ENCODE measurements around the gene ADCK2. TPM values are rescaled to one million over a fixed set of nuclear protein-coding genes. Genes with fewer than 3 reads are reported as not detected.
"Not testable (repeated sequence)": the region's sequence is repeated elsewhere in the genome, so short reads cannot be mapped to it uniquely, and the experiment has no call there.

The ADCK2 gene, protein sequence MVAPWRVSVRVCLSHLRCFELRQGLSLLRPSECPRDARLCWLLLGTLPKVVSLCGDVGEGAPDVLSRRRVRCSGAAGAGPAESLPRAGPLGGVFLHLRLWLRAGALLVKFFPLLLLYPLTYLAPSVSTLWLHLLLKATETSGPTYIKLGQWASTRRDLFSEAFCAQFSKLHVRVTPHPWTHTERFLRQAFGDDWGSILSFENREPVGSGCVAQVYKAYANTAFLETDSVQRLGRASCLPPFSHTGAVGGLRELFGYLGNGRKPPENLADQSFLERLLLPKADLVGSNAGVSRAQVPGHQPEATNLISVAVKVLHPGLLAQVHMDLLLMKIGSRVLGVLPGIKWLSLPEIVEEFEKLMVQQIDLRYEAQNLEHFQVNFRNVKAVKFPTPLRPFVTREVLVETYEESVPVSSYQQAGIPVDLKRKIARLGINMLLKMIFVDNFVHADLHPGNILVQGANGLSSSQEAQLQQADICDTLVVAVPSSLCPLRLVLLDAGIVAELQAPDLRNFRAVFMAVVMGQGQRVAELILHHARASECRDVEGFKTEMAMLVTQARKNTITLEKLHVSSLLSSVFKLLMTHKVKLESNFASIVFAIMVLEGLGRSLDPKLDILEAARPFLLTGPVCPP
- total RNA-seq (2014; rRNA removed; shearing (Covaris generic)): 14.2 and 22.0 TPM in 2 replicates

GRCh38 chr7:140672382-140673062 lies at the start of gene ADCK2:
Gene ADCK2, plus strand, starts transcription at chr7:140672945. Its CDS starts 386 bp downstream, at chr7:140673331.
- no peak for DNase-seq (ENCODE audit: low spot score)

DNA sequence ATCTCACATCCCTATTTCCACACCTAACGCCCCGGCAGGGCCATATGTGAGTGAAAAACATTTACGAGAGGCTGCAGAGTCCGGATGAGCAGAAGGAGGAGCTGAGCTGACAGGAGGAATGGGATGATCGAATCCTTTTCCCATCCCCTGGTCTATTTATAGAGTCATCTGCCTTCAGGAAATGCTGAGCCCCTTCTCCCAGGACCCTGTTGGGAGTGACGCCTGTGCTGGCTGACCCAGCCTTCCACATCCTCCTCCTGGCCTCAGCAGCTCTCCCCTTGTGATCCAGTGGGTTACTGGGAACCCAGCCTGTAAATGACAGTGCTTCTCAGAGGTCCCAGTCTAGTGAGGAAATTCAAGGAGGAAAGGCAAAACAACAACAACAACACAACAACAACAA lies 48.8 kb upstream of the ADCK2 start:
- no peak for DNase-seq (ENCODE audit: low spot score)

DNA sequence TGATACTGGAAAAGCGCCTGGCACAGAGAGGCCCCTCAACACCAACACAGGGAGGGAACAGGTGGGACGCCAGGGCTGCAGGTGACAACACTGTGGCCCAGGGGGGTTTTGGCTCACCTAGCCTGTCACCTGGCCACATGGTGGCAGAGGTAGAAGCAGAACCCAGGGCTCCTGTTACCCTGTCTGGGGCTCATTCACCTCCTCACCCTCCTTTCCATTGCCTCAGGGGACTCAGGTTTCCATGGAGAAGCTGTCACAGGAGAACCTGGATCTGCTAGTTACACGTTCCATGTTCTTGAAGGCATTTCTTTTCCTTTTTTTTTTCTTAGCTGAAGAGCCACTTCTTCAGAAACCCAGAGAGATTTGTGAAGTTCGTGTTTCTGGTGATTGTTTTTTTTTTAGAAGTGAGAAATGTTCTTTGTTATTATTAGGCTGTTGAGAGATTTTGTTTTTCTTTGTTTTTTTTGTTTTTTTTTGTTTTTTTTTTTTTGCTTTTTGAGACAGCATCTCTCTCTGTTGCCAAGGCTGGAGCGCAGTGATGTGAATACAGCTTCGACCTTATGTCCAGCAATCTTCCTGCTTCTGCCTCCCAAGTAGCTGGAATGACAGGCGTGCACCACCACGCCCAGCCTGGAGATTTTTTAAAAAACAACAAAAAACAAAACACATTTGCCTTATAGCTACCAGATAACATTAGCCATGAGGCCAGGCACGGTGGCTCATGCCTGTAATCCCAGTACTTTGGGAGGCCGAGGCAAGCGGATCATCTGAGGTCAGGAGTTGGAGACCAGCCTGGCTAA lies 48.2 kb upstream of the ADCK2 start:
- DNase-seq (ENCODE audit: low spot score): no peak

GRCh38 chr7:140625192-140625558 lies 47.6 kb upstream of the ADCK2 start:
- DNase-seq (ENCODE audit: low spot score): not testable (repeated sequence)

- DNase-seq (ENCODE audit: low spot score): peak; percentile 93
These were observed 46.6 kb upstream of the ADCK2 start for GRCh38 chr7:140625908-140626868.

DNA sequence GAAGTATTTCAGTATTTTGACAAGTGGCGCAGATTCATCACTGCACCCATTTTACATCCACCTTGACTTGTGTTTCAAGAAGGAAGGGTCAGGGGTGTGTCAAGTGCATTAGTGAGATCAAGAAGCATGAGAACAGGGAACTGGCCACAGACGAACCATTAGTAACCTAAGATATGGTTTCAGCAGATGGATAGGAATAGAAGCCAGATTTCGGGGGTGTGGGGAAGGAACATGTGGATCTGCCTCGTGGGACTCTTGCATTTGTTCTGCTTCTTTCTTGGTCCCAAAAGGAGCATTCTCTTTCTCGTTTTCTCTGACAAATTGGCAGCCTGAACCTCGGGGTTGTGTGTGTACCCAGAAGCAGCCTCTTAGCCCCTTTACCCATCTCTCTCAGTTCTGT lies 41.7 kb upstream of the ADCK2 start:
- no peak for DNase-seq (ENCODE audit: low spot score)

DNA sequence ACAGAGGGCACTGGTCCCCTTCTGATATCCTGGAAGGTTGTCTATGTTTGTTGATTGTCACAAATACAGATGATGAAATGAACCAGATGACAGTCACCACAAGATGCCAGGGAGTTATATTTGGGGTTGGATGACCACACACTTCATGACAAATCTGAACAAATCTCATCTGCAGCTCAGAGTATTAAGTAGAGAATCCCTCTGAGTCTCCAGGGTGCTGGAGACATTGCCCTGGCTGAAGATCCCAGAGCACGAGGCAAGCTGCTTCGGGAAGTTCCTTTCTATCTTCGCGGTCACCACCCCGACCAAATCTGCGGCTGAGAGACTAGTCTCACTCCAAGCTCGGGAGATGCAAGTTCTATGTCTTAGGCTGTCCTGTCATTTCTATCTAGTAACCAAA lies 41.1 kb upstream of the ADCK2 start:
- DNase-seq (ENCODE audit: low spot score): no peak

GRCh38 chr7:140635345-140635744 lies 37.4 kb upstream of the ADCK2 start:
- no peak for DNase-seq (ENCODE audit: low spot score)

- DNase-seq (ENCODE audit: low spot score): no peak
These were observed 36.9 kb upstream of the ADCK2 start for GRCh38 chr7:140635816-140636215.

- no peak for DNase-seq (ENCODE audit: low spot score)
These were observed 35.3 kb upstream of the ADCK2 start for GRCh38 chr7:140637400-140637799.

DNA sequence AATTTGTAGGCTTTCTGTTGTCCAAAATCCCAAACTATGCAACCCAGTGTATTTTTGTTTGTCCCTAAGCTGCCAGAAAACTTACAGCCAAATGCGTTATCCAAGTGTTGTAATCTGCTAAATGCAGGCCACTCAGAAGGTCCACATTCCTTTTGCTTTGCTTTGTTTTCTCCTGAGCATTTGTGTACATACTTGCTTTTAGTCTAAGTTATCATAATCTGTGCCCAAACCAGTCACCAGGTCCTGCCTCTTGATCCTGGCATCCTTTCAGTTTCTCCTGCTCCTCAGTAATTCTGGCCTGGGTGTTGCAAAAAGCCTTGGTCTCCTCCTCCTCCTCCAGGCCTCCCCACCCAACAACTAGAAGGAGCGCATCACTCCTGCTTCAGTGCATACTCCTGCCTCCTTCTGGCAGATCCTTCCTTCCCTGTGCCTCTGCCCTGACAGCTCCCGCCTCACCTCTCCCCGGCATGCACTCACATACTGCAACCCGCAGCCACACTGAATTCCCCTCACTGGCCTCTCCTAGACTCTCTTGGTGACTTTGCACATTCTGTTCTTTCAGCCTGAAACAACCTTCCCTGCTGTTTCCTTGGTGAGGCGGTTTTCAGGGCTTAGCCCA lies 34.5 kb upstream of the ADCK2 start:
- peak; percentile 56 for DNase-seq (ENCODE audit: low spot score)

DNA sequence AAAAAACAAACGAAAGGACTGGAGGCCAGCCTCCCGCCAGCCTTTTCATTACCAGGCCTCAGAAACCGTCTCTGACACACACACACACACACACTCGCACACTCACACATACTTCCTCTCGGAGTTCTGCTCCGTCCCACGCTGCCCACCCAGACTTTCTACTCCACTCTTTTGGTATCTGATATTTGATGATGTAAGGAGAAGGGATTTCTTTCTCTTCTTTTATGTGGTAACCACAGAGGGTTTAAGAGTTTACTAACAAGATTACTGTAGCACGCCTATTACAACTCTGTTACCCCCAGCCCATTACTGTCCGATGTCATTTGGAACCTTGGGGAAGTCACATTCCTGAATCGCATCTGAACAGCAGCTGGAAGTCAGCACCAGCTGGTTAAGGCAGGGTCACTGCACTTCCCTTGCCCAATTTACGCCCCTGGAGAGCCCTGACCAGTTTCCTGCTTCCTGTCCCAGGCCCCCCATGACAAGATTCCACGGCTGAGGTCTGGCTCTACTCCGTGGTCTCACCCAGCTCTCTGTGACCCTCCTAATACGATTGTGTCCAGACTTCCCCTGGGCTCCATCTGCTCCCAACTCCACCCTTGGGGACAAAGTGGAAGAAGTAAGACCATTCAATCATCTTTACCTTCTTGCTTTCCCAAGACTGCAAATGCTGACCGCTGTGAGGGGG lies 33.2 kb upstream of the ADCK2 start:
- DNase-seq (ENCODE audit: low spot score): peak; percentile 71

DNA sequence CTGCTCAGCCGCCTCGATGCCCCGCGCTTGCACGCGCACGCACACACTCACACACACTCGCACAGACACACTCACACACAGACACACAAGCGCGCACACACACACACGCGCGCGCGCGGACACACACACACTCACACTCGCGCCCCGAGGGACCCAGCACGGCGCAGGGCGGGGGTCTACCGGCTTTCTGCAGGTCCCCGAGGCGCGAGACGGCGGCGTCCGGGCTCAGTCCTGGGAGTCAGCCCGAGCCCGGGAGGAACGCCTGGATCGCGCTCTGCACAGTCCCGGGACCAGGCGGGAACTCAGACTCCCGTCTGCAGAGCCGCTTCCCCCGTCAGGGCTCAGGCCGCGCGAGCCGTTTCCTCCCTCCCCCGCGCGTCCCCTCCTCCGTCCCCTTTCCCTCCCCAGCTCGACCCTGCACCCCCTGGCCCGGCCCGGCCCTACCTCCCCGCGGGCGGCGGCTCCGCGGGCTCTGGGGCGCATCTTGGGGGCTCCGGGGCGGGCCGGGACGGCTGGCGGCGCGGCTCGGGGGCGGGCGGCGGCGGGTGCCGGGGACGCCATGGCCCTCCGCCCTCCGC lies 32.6 kb upstream of the ADCK2 start:
- no peak for DNase-seq (ENCODE audit: low spot score)

DNA sequence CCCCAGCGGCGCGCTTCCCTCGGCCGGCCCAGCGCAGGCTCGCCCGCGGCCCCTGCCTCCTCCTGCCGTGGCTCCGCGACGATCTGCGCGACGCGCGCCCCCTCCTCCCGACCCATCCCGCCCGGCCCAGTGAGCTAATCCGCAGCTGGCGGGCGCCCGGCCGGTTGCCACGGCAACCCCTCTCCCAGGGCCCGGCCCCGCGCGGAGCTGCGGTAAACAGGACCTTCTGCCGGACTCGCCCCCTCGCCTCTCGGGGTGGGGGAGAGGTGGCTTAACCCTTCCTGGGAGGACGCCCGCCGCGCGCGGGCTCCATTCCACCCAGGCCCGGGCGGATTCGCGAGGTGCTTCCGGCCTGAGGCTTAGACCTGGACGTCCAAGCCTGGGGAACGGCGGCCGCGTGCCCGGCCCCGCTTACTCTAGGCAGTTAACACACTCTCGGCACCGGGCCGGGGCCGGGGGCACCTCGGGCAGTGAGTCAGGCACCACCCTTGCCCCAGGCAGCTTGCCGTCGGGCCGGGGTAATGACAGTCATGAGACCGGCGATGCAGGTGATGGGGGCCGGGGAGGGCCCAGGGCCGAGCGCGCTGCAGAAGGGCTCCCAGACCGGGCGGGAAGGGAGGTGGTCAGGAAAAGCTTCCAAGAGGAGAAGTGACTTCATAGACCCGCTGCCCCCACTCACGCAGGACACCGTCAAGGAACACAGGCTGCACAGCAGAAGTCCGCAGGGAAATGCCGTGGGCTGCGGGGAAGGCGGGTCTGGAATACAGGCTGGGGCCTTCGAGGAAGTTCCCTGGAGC lies 31.8 kb upstream of the ADCK2 start, which contains the start of gene DENND2A:
Gene DENND2A, minus strand, starts transcription at position 87 of the 797 bp plus-strand sequence. CDS start 38,416 bp downstream, outside the sequence.
- DNase-seq (ENCODE audit: low spot score): no peak

DNA sequence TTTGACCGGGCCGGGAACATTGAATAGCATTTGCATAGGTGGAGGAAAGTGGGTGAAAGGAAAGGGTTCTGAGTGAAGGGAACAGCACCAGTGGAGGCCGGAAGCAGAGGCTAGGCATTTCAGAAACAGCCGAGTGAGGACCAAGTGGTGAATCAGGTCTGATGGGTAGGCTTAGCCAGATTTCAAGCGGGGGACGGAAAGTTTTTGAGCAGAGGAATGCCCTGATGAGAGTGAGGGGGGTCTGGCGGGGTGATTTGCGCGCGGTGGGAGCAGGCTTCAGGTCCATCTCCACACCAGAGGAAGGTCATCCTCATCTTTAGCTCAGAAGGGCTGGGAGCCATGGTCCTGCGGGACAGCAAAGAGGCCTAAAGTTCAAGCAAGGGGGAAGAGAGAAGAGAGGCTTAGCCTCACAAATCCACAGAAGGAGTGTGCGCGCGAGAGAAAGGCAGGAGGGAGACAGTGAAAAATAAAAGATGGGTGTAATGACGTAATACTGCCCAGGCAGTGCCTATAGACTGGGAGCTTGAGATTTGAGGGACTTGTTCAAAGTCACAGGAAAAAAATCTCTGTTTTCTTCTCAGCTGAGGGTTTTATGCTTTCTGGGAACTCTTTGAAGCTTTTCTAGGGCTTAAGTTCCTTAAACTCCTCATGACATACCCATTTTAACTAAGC lies 31.1 kb upstream of the ADCK2 start:
- DNase-seq (ENCODE audit: low spot score): no peak

DNA sequence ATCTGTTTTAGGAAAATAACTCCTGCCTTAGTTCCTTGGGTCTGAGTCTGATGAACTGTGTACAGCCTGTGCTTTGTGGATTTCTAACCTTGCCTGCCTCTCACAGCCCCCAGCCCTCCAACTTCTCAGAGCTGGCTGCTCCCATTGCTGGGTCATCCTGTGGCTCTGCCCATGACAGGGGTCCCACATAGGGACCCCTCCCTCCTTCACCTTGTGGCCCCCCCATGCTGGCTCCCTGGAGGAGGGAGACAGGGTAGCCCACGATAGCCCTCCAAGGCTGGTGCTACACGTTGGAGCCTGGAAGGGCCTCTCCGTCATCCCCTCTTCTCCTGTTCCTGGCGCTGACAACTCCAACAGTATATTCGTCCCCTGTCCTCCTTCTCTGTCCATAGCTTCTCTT lies 29.3 kb upstream of the ADCK2 start:
- no peak for DNase-seq (ENCODE audit: low spot score)

DNA sequence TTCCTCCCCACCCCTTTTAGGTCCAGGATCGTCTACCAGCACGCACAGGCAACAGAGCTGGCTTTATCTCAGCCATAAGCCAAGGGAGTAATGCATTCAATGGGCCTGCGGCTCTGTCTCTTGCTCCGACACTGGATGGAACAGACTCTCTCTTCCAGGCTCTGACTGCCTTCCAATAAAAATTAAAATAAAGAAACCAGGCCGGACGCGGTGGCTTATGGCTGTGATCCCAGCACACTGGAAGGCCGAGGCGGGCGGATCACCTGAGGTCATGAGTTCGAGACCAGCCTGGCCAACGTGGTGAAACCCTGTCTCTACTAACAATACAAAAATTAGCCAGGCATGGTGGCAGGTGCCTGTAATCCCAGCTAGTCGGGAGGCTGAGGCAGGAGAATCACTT lies 28.0 kb upstream of the ADCK2 start:
- not testable (repeated sequence) for DNase-seq (ENCODE audit: low spot score)

Measured in H4 (cell line).